Testis (tissue), 2 donors: ENCODE data around the gene MGLL.

Source experiments
- POLR2A ChIP-seq: fragments of 450-650 bp; IDR thresholded peaks from one replicate; pipeline ENCODE4 v1.6.1; 2017; ENCODE audit warnings: antibody characterized with exemption, mild to moderate bottlenecking, moderate library complexity
- TF ChIP-seq, protein P1 (sequence below), 3 experiments: fragments of 450-650 bp in 2 of 3; fragments of 200-600 bp in 1 of 3; sonication (generic) in 1 of 3; IDR thresholded peaks; one replicate each; pipeline ENCODE4 v1.5.1; 2016 to 2019; ENCODE audit warnings: antibody characterized with exemption in 3 of 3, mild to moderate bottlenecking in 2 of 3, moderate library complexity in 1 of 3

DNA sequence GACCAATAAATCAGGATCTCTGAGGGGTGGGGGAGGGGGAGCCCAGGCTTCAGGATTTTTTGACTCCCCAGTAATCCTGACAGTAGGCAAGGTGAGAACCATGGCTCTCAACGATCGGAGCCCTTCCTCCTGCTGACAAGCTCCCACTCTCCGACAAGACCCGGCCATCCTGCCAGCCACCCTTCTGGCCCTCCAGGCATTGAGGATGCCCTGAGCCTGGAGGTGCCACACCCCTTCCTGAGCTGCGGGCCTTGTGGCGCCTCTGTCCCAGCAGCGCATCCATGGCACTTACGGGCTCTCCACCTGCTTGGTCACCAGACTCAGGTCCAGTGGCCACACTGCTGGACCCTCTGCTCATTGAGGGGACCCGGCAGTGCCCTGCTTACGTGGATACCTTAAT is 46.0 kb downstream of the MGLL start:
- TF ChIP-seq, protein P1, sequence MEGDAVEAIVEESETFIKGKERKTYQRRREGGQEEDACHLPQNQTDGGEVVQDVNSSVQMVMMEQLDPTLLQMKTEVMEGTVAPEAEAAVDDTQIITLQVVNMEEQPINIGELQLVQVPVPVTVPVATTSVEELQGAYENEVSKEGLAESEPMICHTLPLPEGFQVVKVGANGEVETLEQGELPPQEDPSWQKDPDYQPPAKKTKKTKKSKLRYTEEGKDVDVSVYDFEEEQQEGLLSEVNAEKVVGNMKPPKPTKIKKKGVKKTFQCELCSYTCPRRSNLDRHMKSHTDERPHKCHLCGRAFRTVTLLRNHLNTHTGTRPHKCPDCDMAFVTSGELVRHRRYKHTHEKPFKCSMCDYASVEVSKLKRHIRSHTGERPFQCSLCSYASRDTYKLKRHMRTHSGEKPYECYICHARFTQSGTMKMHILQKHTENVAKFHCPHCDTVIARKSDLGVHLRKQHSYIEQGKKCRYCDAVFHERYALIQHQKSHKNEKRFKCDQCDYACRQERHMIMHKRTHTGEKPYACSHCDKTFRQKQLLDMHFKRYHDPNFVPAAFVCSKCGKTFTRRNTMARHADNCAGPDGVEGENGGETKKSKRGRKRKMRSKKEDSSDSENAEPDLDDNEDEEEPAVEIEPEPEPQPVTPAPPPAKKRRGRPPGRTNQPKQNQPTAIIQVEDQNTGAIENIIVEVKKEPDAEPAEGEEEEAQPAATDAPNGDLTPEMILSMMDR (IDR thresholded peaks at IDR 0.05), result no peak
- TF ChIP-seq POLR2A, result no peak
